H9 (cell line): ENCODE data around the gene SEMA4D. TPM values are rescaled to one million over a fixed set of nuclear protein-coding genes. Genes with fewer than 3 reads are reported as not detected.

Source experiments
- DNase-seq: peaks from one replicate; pipeline ENCODE4 v3.0.0-alpha.2; 2017
- H2AFZ ChIP-seq: one replicate; pipeline ENCODE4 v1.6.1; 2013; ENCODE audit warnings: mild to moderate bottlenecking, low read length, control low read depth, moderate library complexity
- H2AK5ac ChIP-seq: 2 replicates; pipeline ENCODE4 v1.6.1; 2013; ENCODE audit warnings: low read length, control low read depth, mixed read lengths; ENCODE audit not compliant: insufficient read length
- H2BK120ac ChIP-seq: one replicate; pipeline ENCODE4 v1.6.1; 2013; ENCODE audit warnings: low read depth, mild to moderate bottlenecking, low read length, control low read depth, inconsistent platforms; ENCODE audit not compliant: poor library complexity, severe bottlenecking
- H2BK12ac ChIP-seq: 2 replicates; pipeline ENCODE4 v1.6.1; 2013; ENCODE audit warnings: low read length, control low read depth, mixed read lengths, low read depth; ENCODE audit not compliant: insufficient read length
- H2BK15ac ChIP-seq: 2 replicates; pipeline ENCODE4 v1.6.1; 2013; ENCODE audit warnings: low read depth, low read length, control low read depth
- H2BK20ac ChIP-seq: one replicate; pipeline ENCODE4 v1.6.1; 2013; ENCODE audit warnings: low read depth, mild to moderate bottlenecking, low read length, control low read depth, inconsistent platforms; ENCODE audit not compliant: poor library complexity, severe bottlenecking
- H2BK5ac ChIP-seq: 2 replicates; pipeline ENCODE4 v1.6.1; 2013; ENCODE audit warnings: low read length, control low read depth, mixed read lengths; ENCODE audit not compliant: insufficient read length
- H3K14ac ChIP-seq: 2 replicates; pipeline ENCODE4 v1.6.1; 2013; ENCODE audit warnings: low read length, control low read depth; ENCODE audit not compliant: insufficient read depth
- H3K18ac ChIP-seq: 2 replicates; pipeline ENCODE4 v1.6.1; 2013; ENCODE audit warnings: low read depth, mild to moderate bottlenecking, mixed read lengths, low read length, control low read depth; ENCODE audit not compliant: insufficient read length
- H3K23ac ChIP-seq: 2 replicates; pipeline ENCODE4 v1.6.1; 2013; ENCODE audit warnings: low read length, control low read depth, mixed read lengths, low read depth; ENCODE audit not compliant: insufficient read length
- H3K23me2 ChIP-seq: 2 replicates; pipeline ENCODE4 v1.6.1; 2013; ENCODE audit warnings: low read depth, mild to moderate bottlenecking, mixed read lengths, low read length, control low read depth; ENCODE audit not compliant: insufficient read length, poor library complexity, severe bottlenecking
- H3K27ac ChIP-seq: 2 replicates; pipeline ENCODE4 v1.5.1; 2013; ENCODE audit warnings: low read length, control low read depth, mixed read lengths, low read depth; ENCODE audit not compliant: insufficient read length
- H3K27me3 ChIP-seq: 2 replicates; pipeline ENCODE4 v1.6.1; 2013; ENCODE audit warnings: low read length, control low read depth, inconsistent platforms; ENCODE audit not compliant: insufficient read depth
- H3K4ac ChIP-seq: 2 replicates; pipeline ENCODE4 v1.6.1; 2013; ENCODE audit warnings: low read depth, mild to moderate bottlenecking, control low read depth, inconsistent platforms, low read length, moderate library complexity
- H3K4me1 ChIP-seq: 2 replicates; pipeline ENCODE4 v1.6.1; 2013; ENCODE audit warnings: low read length, control low read depth, inconsistent platforms; ENCODE audit not compliant: insufficient read depth
- H3K4me2 ChIP-seq: 2 replicates; pipeline ENCODE4 v1.6.1; 2013; ENCODE audit warnings: low read length, control low read depth, mixed read lengths; ENCODE audit not compliant: insufficient read length, insufficient read depth
- H3K56ac ChIP-seq: 2 replicates; pipeline ENCODE4 v1.6.1; 2013; ENCODE audit warnings: low read depth, mild to moderate bottlenecking, mixed read lengths, low read length, control low read depth; ENCODE audit not compliant: insufficient read length
- H3K79me1 ChIP-seq: 2 replicates; pipeline ENCODE4 v1.6.1; 2013; ENCODE audit warnings: low read depth, mild to moderate bottlenecking, moderate library complexity, low read length, control low read depth, inconsistent platforms; ENCODE audit not compliant: insufficient read depth, poor library complexity, severe bottlenecking
- H3K79me2 ChIP-seq: 2 replicates; pipeline ENCODE4 v1.6.1; 2013; ENCODE audit warnings: low read length, control low read depth, inconsistent platforms; ENCODE audit not compliant: insufficient read depth
- H3K9ac ChIP-seq: 2 replicates; pipeline ENCODE4 v1.6.1; 2013; ENCODE audit warnings: low read length, control low read depth, mixed read lengths; ENCODE audit not compliant: insufficient read length; ENCODE audit errors: extremely low read depth
- H3K9me3 ChIP-seq: one replicate; pipeline ENCODE4 v1.6.1; 2013; ENCODE audit warnings: low read depth, low read length, inconsistent platforms; ENCODE audit not compliant: control insufficient read depth
- H3T11ph ChIP-seq: one replicate; pipeline ENCODE4 v1.6.1; 2013; ENCODE audit warnings: mild to moderate bottlenecking, low read length, control low read depth, inconsistent platforms
- H4K20me1 ChIP-seq: one replicate; pipeline ENCODE4 v1.6.1; 2013; ENCODE audit not compliant: control insufficient read depth, insufficient read length, insufficient read depth
- H4K5ac ChIP-seq: 2 replicates; pipeline ENCODE4 v1.6.1; 2013; ENCODE audit warnings: low read depth, mild to moderate bottlenecking, mixed read lengths, low read length, control low read depth; ENCODE audit not compliant: insufficient read length
- H4K8ac ChIP-seq: replicated peaks from 2 replicates; pipeline ENCODE4 v1.6.1; 2013; ENCODE audit warnings: low read length, control low read depth, mixed read lengths, low read depth; ENCODE audit not compliant: insufficient read length
- H4K91ac ChIP-seq: 2 replicates; pipeline ENCODE4 v1.6.1; 2013; ENCODE audit warnings: low read depth, mild to moderate bottlenecking, moderate library complexity, mixed read lengths, low read length, control low read depth; ENCODE audit not compliant: insufficient read length
- H3K27ac Mint-ChIP-seq, 3 experiments: 2 replicates in 2 of 3; 3 replicates in 1 of 3; pipeline ENCODE4 v1.8.0; 2020 to 2021; ENCODE audit warnings: mixed read lengths in 3 of 3, mild to moderate bottlenecking in 1 of 3, moderate library complexity in 1 of 3
- H3K27me3 Mint-ChIP-seq: 2 replicates; pipeline ENCODE4 v1.8.0; 2021; ENCODE audit warnings: low read depth, mild to moderate bottlenecking, moderate library complexity, mixed read lengths
- H3K36me3 Mint-ChIP-seq, 3 experiments: 2 replicates in 2 of 3; 3 replicates in 1 of 3; pipeline ENCODE4 v1.8.0; 2020 to 2021; ENCODE audit warnings: low read depth in 3 of 3, mixed read lengths in 3 of 3; ENCODE audit not compliant: insufficient read depth in 1 of 3
- H3K4me1 Mint-ChIP-seq, 2 experiments: 2 replicates each; pipeline ENCODE4 v1.8.0; 2020; ENCODE audit warnings: mixed read lengths in 2 of 2
- H3K4me3 Mint-ChIP-seq, 2 experiments: 2 replicates in 1 of 2; 3 replicates in 1 of 2; pipeline ENCODE4 v1.8.0; 2020 to 2021; ENCODE audit warnings: mild to moderate bottlenecking in 2 of 2, mixed read lengths in 2 of 2, moderate library complexity in 1 of 2
- H3K9me3 Mint-ChIP-seq, 2 experiments: 2 replicates in 1 of 2; 3 replicates in 1 of 2; pipeline ENCODE4 v1.8.0; 2020; ENCODE audit warnings: mild to moderate bottlenecking in 2 of 2, mixed read lengths in 2 of 2, moderate library complexity in 1 of 2
- WGBS: extraction: QIAGEN DNeasy Blood & Tissue Kit; methylation state at CpG from one replicate; pipeline ENCODE4 v1.1.7; 2013; ENCODE audit warnings: missing lambda C conversion rate, low lambda C conversion rate, mixed read lengths; ENCODE audit not compliant: insufficient read length; ENCODE audit errors: extremely low coverage; 5-methylcytosine and 5-hydroxymethylcytosine counted together
- total RNA-seq: library from RNA; stranded (reverse); gene quantifications from 2 replicates; pipeline ENCODE4 v1.2.1, GENCODE V29; 2021
- TF ChIP-seq, protein P1 (sequence below): fragments of 200-600 bp; sonication (generic); conservative IDR thresholded peaks from 3 replicates; pipeline ENCODE4 v1.8.0; 2021; ENCODE audit warnings: antibody characterized with exemption, mild to moderate bottlenecking

The SEMA4D gene
- total RNA-seq, 1 experiment from 2014 or later = 47.2 TPM

DNA sequence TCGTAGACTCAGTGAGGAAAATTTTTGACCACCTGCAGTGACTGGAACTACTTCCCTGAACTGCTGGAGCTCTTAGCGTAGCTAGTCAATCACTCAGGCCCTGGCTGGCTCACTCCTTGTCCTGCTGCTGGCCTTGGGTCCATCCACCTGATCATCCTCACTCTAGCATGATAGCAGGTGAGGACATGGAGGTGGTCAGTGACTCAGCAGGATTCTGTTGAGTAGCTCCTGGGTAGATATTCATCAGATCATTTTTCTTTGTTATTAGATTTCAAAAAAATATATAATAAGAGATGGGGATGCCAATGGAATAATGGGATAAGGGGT lies 25.0 kb upstream of the SEMA4D start:
- TF ChIP-seq, protein P1, sequence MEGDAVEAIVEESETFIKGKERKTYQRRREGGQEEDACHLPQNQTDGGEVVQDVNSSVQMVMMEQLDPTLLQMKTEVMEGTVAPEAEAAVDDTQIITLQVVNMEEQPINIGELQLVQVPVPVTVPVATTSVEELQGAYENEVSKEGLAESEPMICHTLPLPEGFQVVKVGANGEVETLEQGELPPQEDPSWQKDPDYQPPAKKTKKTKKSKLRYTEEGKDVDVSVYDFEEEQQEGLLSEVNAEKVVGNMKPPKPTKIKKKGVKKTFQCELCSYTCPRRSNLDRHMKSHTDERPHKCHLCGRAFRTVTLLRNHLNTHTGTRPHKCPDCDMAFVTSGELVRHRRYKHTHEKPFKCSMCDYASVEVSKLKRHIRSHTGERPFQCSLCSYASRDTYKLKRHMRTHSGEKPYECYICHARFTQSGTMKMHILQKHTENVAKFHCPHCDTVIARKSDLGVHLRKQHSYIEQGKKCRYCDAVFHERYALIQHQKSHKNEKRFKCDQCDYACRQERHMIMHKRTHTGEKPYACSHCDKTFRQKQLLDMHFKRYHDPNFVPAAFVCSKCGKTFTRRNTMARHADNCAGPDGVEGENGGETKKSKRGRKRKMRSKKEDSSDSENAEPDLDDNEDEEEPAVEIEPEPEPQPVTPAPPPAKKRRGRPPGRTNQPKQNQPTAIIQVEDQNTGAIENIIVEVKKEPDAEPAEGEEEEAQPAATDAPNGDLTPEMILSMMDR = no peak
- no peak overlapping the region for H2BK20ac ChIP-seq
- H4K91ac ChIP-seq = no peak overlapping the region
- H4K20me1 ChIP-seq = no peaks in the 10 kb centered on the region
- no peak overlapping the region for H2AFZ ChIP-seq
- no peaks in the 10 kb centered on the region for H3K9me3 ChIP-seq
- Mint-ChIP-seq H3K4me3 (no peak overlapping the region), H3K9me3 (no peaks in the 10 kb centered on the region; a peak in 1 of 5 replicates), H3K4me1 (peaks cover 0 to 4% of the 10 kb centered on the region in 2 experiments; a peak in 2 of 4 replicates), H3K27me3 (peaks cover 4% of the 10 kb centered on the region), H3K27ac (no peak overlapping the region), H3K36me3 (no peaks in the 10 kb centered on the region; a peak in 1 of 7 replicates)
- H2BK5ac ChIP-seq = no peak overlapping the region
- H3K79me2 ChIP-seq = no peaks in the 10 kb centered on the region
- H3K27me3 ChIP-seq = no peaks in the 10 kb centered on the region
- no peak overlapping the region for H3K4me2 ChIP-seq
- H3K79me1 ChIP-seq = no peaks in the 10 kb centered on the region
- no peak overlapping the region for H3K23ac ChIP-seq
- DNase-seq = no peak
- H2AK5ac ChIP-seq = no peak overlapping the region
- H2BK15ac ChIP-seq = no peak overlapping the region
- peaks cover 2% of the 10 kb centered on the region for H3K23me2 ChIP-seq
- H2BK12ac ChIP-seq = no peak overlapping the region
- H3K4me1 ChIP-seq = no peaks in the 10 kb centered on the region
- H3K56ac ChIP-seq = no peak overlapping the region
- H2BK120ac ChIP-seq = no peak overlapping the region
- H3K27ac ChIP-seq = no peak overlapping the region
- H4K5ac ChIP-seq = no peak overlapping the region
- H4K8ac ChIP-seq = no peak overlapping the region
- H3K4ac ChIP-seq = no peak overlapping the region
- no peak overlapping the region for H3K9ac ChIP-seq
- H3K14ac ChIP-seq = no peak overlapping the region
- no peak overlapping the region for H3T11ph ChIP-seq
- no peak overlapping the region for H3K18ac ChIP-seq
- no CpG with 5 or more reads among the region's 2 CpGs for WGBS
